Hippocampal formation (tissue), 2 donors: ENCODE results near the gene PPM1G.

Experiments
- DNase-seq, 2 donors: peaks; one replicate each; lab custom pipeline; 2025; lab: John Stamatoyannopoulos, UW

PPM1G gene

DNA sequence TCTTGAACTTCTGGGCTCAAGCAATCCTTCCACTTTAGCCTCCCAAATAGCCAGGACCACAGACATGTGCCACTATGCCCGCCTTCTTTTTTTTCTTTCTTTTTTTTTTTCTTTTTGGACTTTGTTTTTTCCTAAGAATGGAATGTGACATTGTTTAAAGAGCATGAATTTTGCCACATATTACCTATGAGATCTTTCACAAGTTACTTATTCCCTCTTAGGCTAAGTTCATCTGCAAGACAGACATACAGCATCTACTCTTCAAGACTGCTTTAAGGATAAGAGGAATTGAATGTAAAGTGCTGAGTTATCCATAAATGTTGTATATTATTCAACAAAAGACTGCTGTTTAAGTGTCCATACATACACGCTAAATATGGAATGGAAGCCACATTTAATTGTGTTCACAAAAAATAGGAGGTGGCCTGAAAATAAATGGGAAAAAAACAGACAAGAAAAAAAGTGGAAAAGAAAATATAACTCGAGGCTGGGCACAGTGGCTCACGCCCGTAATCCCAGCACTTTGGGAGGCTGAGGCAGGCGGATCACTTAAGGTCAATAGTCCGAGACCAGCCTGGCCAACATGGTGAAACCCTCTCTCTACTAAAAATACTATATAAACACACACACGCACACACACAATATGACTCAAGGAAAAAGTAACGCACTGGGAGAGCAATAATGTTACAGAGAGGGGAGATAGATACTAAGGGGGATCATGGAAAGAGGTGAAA is 3.2 kb upstream of the PPM1G start:
- DNase-seq, result no peak

DNA sequence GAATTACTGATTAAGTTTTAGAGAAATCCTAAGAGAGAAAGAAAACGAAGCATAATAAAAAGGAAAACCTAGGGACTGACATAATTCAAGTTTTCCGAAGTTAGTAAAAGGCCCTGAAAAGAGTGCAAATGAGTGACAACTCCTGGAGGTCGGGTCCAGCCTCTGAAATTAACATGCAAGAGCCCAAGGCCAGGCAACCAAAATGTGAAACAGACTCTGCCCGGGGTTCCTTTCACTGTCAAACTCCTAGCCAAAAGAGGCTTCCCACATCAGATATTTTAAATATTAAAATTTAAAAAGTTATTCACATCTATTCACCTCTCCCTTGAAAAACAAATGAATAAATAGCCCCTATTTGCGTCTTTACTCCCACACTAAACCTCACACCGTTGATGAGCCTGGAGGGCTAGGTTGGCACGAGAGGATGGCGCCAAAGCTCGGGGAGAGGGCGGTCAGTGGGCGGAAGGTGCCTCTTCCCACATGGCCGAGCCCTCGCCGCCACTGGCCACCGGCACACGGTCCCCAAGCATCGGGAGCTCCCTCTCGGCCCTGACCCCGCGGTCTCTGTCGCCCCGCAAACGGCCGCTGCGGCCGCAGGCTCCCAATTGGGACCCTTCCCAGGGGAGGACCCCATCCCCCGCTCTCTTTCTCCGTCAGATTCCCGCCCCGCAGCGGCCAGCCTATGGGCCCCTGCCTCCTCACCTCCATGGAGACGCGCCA is 630 bp downstream of the PPM1G start:
- DNase-seq, result no peak

DNA sequence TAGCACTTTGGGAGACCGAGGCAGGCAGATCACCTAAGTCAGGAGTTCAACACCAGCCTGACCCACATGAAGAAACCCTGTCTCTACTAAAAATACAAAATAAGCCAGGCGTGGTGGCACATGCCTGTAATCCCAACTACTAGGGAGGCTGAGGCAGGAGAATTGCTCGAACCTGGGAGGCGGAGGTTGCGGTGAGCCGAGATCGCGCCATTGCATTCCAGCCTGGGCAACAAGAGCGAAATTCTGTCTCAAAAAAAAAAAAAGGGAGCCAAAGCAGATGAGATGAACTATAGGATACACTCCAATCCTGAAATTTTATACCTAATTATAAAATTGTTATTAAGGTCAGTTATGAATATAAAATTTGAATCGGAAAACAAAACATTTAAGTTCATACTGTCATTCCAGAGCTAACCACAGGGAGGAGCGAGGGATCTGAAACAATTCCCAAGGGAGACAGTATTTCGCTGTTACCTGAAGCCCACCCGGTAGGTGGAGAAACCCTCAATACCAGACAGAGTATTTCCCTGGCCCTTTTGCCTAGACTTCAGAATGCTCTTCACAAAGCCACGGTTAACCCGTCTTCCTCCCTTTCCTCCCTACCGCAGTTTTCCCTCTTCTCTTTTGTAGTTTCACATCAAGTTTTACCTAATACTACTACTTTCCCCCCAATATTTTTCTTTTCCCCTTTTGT is 1.4 kb downstream of the PPM1G start:
- DNase-seq, result peak in 1 of 2 donors; percentile 31

DNA sequence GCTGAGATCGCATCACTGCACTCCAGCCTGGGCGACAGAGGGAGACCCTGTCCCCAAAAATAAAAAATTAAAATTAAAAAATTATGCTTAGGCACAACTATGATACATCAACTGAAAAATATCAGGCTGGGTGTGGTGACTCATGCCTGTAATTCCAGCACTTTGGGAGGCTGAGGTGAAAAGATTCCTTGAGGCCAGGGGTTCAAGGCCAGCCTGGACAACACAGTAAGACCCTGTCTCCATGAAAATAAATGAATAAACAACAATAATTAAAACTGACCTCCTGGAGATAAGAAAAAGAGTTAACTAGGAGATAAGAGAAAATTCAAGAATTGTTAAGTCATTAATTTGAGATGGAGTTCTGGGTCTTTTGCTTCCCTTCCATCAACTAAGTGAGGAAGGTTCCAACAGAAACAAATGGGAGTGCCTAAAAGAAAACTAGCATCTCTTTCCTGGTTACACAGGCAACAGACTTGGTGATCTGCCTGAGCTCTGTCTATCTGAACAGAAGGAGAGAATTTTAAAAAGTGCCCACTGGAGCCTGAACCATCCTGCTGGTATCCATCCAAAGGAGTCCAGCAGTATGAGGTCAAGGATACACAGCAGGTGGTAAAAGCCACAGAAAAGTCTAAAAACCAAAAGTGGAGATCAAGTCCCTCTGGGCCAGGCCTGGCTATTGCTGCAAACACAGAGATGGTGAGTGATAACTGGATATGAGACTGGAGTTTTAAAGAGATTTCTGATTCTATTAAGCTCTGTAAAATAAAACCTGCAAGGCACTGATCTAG is 8.8 kb downstream of the PPM1G start:
- no peak for DNase-seq

DNA sequence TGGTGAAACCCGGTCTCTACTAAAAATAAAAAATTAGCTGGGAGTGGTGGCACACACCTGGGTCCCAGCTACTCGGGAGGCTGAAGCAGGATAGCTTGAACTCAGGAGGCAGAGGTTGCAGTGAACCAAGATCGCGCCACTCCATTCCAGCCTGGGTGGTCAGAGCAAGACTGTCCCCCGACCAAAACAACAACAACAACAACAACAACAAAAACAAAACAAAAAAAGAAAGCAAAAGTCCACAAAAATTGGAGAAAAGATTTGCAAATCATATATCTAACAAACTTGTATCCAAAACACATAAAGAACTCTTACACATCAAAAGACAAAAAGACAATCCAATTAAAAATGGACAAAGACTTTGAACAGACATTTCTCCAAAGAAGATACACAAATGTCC is 10.4 kb downstream of the PPM1G start:
- no peak for DNase-seq

DNA sequence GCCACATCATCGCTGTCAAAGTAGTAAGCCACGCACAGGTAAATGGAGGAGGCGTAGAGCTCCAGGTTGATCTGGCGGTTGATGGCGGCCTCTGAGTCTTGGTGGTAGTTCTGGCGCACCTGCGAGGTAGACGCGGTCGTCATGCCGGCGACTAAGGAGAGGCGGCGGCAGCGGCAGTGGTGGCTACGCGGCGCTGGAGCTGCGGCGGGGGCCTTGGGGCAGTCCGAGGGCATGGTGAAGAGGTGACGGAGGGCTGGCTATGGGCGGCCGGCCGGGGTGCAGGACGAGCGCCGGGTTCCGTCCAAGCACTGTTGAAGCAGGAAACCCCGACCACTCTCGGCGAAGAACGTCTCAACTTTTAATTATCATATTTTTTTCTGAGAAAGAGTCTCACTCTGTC is 16.2 kb downstream of the PPM1G start:
- DNase-seq, result no peak

DNA sequence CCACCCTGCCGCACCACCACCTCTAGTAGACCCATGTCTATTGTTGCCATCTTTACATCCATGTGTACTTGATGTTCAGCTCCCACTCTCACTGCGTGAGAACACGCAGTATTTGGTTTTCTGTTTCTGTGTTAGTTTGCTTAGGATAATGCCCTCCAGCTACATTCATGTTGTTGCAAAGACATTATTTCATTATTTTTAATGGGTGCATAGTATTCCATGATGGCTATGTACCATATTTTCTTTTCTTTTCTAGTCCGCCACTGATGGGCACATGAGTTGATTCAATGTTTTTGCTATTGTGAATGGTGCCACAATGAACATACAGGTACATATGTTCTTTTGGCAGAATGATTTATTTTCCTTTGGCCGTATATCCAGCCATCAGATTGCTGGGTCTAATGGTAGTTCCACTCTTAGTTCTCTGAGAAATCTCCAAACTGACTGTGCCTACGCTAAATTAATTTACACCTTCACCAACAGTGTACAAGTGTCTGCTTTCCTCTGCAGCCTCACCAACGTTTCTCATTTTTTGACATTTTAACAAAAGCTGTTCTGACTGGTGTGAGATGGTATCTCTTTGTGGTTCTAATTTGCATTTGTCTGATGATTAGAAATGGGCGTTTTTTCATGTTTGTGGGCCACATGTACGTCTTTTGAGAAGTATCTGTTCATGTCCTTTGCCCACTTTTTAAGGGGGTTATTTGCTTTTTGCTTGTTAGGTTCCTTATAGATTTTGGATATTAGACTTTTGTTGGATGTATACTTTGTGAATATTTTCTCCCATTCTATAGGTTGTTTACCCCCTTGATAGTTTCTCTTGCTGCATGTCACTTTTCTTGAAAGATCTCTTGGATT is 18.3 kb downstream of the PPM1G start:
- DNase-seq, result no peak

DNA sequence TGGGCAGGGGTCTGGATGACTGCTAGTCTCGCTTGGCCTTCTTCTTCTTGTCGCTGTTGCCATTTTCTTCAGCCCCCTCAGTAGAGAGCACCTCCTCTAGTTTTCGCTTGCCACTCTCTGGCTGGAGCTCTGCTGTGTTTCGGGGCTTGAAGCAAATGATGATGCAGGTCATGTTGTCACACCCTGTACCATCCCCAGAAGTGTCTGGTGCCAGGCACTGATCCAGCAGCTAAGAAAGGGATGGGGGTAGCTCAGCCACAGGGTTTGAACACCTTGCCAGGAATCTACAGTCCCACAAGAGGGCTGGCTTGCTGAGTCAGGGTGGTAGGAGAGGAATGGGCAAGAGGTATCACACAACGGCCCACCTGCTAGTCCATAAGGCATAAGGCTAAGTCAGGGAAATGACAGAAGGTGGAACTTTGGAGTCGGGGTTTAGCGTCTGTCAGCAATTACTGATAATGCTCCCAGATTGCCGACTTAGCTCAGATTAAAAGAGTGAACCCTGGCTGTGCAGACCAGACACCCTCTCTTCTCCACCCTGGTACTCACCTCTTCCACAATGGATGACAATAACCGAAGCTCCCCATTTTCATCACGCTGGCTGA is 27.7 kb downstream of the PPM1G start:
- DNase-seq, result no peak

DNA sequence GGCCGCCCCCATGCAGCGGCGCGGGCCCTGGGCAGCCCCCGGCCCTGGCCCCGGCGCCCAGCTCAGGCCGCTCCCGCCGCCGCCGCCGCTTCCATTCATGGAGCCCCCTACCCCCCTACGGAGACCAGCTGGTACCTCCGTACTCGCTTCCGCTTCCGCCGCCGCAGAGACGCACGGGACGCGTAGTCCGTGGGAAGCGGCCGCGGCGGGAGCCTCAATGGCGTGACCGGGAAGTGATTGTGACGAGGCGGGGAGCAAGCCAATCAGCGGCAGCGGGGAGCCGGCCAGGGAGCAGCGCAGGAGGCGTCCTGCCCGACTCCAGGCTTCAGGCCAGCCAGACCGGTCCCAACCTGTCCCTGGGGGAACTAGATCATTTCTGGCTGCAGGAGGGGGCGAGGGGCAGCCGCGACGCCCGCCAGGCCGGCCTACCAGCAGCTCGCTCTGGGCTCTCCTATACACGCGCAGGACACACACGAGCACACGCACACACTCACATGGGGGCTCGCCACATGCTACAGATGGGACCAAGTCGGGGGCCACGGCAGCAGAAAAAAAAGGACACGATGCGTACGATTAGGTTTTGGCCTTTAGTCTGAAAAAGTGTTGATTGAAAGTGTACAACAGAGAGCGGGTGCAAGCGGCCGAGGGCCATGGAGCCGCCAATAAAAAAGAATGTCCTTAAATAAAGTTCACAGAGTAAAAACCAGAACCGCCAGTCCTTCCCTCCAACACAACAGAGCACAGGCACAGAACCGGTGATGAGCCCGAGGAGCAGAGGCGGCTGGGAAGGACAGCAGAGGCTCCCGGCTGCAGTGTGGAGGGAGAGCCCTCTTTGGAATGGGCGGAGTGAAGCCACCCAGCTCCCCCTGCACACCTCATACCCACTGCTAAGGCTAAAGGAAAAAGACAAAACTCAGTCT is 28.5 kb downstream of the PPM1G start, which contains the start of gene ZNF513:
Gene ZNF513, minus strand, starts transcription at position 109 of the 920 bp plus-strand sequence. CDS start 208 bp downstream, outside the sequence.
- DNase-seq, result peak; percentile 96 to 97

DNA sequence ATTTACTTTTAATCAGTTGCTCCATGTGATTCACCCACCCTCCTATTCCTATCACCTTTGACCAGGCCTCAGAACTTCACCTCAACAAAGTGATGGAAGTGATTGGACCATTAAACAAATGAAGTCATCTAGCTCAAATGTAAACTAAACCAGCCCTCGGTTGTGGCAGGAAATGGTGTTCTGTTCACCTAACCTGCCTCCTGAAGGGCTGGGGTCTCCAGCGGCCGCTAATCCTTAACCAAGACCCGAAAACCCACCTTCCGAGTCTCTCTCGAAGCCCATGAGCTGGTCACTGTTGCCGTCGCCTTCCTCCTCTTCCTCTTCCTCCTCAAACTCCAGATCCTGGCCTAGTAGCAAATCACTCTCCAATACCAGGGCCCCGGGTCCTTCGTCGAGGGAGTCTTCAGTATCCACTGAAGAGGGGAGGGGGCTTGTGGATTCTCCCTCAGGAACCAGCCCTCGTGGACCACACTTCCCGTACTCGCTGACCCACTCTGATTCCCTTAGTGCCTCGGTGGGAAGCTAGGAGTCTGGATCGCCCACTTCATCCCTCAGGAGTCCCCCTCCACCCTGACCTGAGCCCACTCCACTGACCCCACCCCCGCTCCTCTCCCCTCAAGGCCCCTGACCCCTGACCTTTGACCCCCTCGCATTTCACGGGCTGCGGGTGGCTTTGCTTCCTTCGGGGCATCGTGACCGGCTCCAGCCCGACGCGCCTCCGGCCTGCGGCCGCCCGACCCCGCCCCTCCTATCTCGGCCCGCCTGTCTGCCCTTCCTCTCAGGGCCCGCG is 29.4 kb downstream of the PPM1G start:
- peak; percentile 48 to 88 for DNase-seq

DNA sequence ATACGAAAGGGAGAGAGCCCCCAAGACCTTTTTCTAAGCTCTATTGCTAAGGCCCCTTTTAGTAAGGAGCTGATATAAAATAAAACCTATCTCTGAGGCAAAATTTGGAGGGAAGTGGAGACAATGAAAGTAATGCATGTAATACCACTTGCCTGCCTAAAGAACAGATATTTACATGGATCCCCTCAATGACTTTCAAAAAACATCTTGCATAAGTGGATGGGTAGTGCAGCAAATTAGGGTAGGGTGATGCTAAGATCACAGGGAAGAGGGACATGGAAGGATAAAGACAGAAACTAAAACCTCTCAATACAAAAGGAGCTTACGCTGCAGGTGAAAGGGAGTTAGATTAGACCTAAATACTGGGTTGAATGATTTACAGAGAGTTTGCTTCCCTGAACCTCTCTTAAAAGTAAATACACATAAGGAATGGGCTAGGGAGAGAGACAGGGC is 30.0 kb downstream of the PPM1G start:
- no peak for DNase-seq

DNA sequence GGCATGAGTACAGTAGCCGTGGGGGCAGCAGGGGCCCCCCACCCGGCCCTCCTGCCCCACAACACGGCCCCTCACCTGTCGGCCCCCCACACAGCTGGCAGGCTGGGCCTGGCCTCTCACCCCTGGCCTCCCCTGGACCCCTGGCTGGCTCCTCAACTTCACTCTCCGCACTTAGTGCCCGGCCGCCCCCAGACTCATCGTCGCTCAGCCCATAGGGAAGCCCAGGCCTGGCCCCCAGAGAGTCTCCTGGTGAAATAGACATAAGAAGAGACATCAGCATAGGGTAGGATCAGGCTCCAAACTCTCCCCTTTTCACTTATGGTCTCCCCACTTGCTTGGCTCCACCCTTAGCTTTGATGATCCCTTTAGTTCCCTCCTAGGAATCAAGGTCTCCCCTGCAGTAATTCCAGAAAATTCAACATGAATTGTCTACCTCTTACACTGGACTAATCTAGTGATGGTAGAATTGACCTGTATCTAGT is 30.5 kb downstream of the PPM1G start:
- no peak for DNase-seq

DNA sequence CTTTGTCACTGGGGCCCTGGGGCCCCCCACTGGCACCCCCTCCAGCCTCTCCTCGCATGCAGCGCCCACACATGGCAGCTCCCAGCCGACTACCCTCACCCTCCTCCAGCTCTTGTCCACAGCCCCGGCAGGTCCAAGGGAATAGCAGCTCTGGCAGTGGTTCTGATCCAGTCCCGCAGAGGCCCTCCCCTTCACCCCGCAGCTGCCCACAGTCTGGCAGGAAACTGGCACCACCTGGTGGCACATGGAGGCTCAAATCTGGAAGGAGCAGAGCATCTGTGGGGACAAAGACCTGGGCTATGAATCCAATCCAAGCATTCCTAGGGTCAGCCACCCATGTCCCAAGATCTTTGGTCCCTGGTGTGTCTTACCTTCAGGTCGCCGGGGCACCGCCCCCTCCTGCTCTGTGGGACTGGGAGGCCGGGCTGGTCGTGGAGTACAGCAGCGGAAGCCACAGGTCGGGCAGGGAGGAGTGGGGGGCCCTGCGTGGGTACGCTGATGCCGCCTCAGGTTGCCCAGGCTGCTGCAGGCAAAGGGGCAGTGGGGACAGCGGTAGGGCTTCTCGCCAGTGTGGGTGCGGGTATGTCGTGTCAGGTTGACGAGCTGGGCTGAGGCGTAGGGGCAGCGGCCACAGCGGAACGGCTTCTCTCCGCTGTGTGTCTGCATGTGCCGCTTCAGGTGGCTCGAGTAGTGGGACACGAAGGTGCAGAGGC is 31.1 kb downstream of the PPM1G start:
- DNase-seq, result no peak

DNA sequence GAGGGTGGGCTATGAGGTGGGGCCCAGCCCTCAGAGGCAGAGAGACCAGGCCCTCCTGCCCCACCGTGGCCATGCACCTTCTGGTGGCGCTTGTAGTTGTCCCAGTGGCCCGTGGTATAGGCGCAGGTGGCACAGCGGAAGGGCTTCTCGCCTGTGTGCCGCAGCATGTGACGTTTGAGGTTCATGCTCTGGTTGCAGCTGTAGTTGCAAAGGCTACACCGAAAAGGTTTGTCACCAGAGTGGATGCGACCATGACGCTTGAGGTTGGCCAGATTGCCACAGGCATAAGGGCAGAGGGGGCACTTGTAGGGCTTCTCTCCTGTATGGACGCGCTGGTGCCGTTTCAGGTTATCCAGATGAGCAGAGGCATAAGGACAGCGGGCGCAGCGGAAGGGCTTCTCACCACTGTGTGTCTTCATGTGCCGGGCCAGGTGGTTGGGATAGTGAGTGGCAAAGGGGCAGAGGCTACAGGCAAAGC is 31.7 kb downstream of the PPM1G start:
- DNase-seq, result no peak

DNA sequence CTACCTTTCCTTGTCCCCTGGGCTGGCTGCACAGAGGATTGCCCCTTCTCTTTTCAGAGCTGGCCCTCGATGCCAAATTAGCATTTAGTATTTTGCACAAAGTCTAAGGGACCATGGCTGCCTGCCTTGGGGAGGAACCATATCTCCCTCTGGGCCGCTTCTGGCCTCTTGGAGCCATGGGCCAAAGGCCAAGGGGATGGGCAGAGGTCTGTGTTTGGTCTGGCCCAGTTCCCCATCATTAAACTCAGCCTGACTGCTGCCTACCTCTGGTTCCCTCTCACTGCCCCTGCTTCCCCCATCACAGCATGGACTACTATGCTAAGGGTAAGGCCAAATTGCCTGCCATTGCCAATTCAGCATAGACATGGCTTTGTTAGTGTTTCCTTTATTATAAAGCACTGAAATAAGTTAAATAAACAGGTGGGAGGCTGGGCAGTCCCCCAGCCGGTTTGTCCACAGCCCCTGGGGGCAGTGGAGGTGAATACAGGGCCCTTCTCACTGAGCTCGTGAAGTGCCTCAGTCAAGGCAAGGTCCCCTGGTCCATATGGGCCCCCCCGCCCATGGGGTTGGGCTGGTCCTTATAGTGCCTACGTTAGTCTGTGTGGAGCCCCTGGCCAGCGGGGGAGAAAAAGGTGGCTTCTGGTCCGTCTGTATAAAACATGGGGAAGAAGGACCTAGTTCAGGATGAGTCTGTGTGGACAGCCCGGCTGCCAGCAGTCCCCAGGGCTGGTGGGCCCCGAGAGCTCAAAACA is 32.3 kb downstream of the PPM1G start:
- DNase-seq, result no peak

DNA sequence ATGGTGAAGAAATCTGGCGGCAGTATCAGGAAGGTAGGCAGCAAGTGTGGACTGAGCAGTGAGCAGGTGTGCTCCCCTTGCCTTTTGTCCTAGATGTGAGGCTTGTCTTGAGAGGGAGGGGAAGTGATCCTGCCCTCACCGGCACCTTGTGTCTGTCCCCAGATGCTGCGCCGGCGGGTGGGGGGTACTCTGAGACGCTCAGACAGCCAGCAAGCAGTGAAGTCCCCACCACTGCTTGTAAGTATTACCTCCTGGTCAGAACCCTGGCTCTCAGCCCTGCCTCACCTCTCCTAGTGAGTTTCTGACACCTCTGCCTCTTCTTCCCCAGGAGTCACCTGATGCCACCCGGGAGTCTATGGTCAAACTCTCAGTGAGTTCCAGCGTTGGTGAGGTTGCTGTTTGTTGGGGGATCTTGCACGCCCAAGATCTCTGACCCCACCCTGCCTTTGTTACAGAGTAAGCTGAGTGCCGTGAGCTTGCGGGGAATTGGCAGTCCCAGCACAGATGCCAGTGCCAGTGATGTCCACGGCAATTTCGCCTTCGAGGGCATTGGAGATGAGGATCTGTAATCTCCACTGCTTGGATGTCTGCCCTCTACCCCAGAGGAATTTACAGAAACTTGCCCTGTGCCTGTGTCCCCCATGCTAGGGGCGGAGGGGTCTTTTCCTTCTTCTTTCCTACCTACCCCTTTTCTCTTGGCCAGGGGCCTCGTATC is 33.1 kb downstream of the PPM1G start:
- no peak for DNase-seq
